RWPE2 (cell line): ENCODE measurements around the gene RTKN.

Experiments
- ATAC-seq: fragments of 200-7000 bp; cut with Tn5 transposase; 3 replicates; pipeline ENCODE4 v1.9.1; 2021; ENCODE audit warnings: low read depth
- DNase-seq: peaks from one replicate; pipeline ENCODE4 v3.0.0-alpha.2; 2020; ENCODE audit warnings: low spot score
- H3K27ac ChIP-seq: fragments of 450-650 bp; 2 replicates; pipeline ENCODE4 v1.5.1; 2017; ENCODE audit warnings: mild to moderate bottlenecking; ENCODE audit not compliant: poor library complexity, severe bottlenecking
- H3K27me3 ChIP-seq: fragments of 250-450 bp; sonication (Bioruptor Pico); 2 replicates; pipeline ENCODE4 v1.5.1; 2021; ENCODE audit warnings: mild to moderate bottlenecking, moderate library complexity; ENCODE audit not compliant: insufficient read depth, poor library complexity, severe bottlenecking
- H3K36me3 ChIP-seq: fragments of 250-450 bp; sonication (Bioruptor Pico); 2 replicates; pipeline ENCODE4 v1.5.1; 2020; ENCODE audit warnings: low read depth, mild to moderate bottlenecking, moderate library complexity
- H3K4me1 ChIP-seq: fragments of 250-450 bp; sonication (Bioruptor Pico); 2 replicates; pipeline ENCODE4 v1.5.1; 2021; ENCODE audit warnings: mild to moderate bottlenecking, moderate library complexity; ENCODE audit not compliant: insufficient read depth, poor library complexity, severe bottlenecking
- H3K4me3 ChIP-seq: fragments of 250-450 bp; sonication (Bioruptor Pico); 2 replicates; pipeline ENCODE4 v1.5.1; 2021; ENCODE audit warnings: mild to moderate bottlenecking, moderate library complexity; ENCODE audit not compliant: severe bottlenecking
- H3K9me3 ChIP-seq: fragments of 250-450 bp; sonication (Bioruptor Pico); 2 replicates; pipeline ENCODE4 v1.5.1; 2021; ENCODE audit warnings: mild to moderate bottlenecking, moderate library complexity; ENCODE audit not compliant: severe bottlenecking
- TF ChIP-seq, protein P1 (sequence below): fragments of 450-650 bp; IDR thresholded peaks from one replicate; pipeline ENCODE4 v1.5.1; 2017; ENCODE audit warnings: mild to moderate bottlenecking, moderate library complexity; ENCODE audit not compliant: poor library complexity, severe bottlenecking

Gene RTKN

GRCh38 chr2:74458938-74459363 is 17.2 kb upstream of the RTKN start:
- Histone ChIP-seq H3K27me3 (no peaks in the 10 kb centered on the region), H3K27ac (peak overlapping the region; percentile 85), H3K36me3 (peaks cover 24% of the 10 kb centered on the region), H3K4me1 (peaks cover 12% of the 10 kb centered on the region), H3K4me3 (peak overlapping the region; percentile 60), H3K9me3 (no peaks in the 10 kb centered on the region)
- DNase-seq = no peak
- ATAC-seq = no peak
- TF ChIP-seq, protein P1, sequence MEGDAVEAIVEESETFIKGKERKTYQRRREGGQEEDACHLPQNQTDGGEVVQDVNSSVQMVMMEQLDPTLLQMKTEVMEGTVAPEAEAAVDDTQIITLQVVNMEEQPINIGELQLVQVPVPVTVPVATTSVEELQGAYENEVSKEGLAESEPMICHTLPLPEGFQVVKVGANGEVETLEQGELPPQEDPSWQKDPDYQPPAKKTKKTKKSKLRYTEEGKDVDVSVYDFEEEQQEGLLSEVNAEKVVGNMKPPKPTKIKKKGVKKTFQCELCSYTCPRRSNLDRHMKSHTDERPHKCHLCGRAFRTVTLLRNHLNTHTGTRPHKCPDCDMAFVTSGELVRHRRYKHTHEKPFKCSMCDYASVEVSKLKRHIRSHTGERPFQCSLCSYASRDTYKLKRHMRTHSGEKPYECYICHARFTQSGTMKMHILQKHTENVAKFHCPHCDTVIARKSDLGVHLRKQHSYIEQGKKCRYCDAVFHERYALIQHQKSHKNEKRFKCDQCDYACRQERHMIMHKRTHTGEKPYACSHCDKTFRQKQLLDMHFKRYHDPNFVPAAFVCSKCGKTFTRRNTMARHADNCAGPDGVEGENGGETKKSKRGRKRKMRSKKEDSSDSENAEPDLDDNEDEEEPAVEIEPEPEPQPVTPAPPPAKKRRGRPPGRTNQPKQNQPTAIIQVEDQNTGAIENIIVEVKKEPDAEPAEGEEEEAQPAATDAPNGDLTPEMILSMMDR = no peak

GRCh38 chr2:74458132-74458937 is 16.6 kb upstream of the RTKN start, which contains the start of gene WBP1:
Gene WBP1, plus strand, starts transcription at chr2:74458438. Its CDS starts 165 bp downstream, at chr2:74458603.
- TF ChIP-seq, protein P1 = no peak
- H3K36me3 ChIP-seq = peaks cover 24% of the 10 kb centered on the region
- peak within 1 kb of the TSS; percentile 85 for H3K27ac ChIP-seq
- peak; percentile 100 for DNase-seq
- H3K4me3 ChIP-seq = peak within 1 kb of the TSS; percentile 60
- no peaks in the 10 kb centered on the region for H3K9me3 ChIP-seq
- peaks cover 12% of the 10 kb centered on the region for H3K4me1 ChIP-seq
- peak; percentile 89 for ATAC-seq
- H3K27me3 ChIP-seq = no peaks in the 10 kb centered on the region

GRCh38 chr2:74457549-74458131 is 15.9 kb upstream of the RTKN start:
- ATAC-seq (peak; percentile 27), DNase-seq (peak; percentile 79)
- Histone ChIP-seq H3K36me3 (peaks cover 17% of the 10 kb centered on the region), H3K4me3 (peak overlapping the region; percentile 60), H3K27ac (peak overlapping the region; percentile 85), H3K4me1 (peaks cover 12% of the 10 kb centered on the region), H3K27me3 (no peaks in the 10 kb centered on the region), H3K9me3 (no peaks in the 10 kb centered on the region)
- TF ChIP-seq, protein P1 = no peak

DNA sequence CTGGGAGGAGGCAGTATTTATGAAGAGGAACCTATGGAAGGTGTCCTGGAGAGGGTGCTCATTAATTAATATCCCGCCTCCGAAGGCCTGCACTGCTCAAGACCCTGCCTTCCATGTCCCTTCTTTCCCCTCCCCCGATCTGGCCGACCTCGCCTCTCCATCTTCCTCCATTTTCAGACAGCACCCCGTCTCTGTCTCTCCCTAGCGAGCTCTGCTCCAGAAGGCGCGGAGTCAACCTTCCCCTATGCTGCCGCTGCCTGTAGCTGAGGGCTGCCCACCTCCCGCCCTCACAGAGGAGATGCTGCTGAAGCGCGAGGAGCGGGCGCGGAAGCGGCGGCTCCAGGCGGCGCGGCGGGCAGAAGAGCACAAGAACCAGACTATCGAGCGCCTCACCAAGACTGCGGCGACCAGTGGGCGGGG is 15.4 kb upstream of the RTKN start:
- DNase-seq = no peak

More for the DNA sequence above, 15.4 kb upstream of the RTKN start:
- ATAC-seq = no peak; the same call in 2 of the 3 replicates
- Histone ChIP-seq H3K4me3 (peak overlapping the region; percentile 60), H3K27me3 (no peaks in the 10 kb centered on the region), H3K9me3 (no peaks in the 10 kb centered on the region), H3K4me1 (peaks cover 12% of the 10 kb centered on the region), H3K27ac (peak overlapping the region; percentile 85), H3K36me3 (peaks cover 13% of the 10 kb centered on the region)
- TF ChIP-seq, protein P1 = no peak
